B cell (primary cell): ENCODE data around the gene EPB41L2. TPM values are rescaled to one million over a fixed set of nuclear protein-coding genes. Genes with fewer than 3 reads are reported as not detected.

Source experiments
- ATAC-seq: fragments of 200-7000 bp; cut with Tn5 transposase; one replicate; pipeline ENCODE4 v1.10.0; 2021; ENCODE audit warnings: low read depth, mild to moderate bottlenecking, moderate number of reproducible peaks, moderate library complexity
- CTCF ChIA-PET: fragments of 350-600 bp; sonication (Branson Sonifier 250); formaldehyde crosslinking; loops from one replicate; lab custom pipeline; 2021; ENCODE audit warnings: antibody characterized with exemption, inconsistent platforms; lab: Charles Lee
- POLR2A ChIA-PET: fragments of 350-600 bp; sonication (Branson Sonifier 250); formaldehyde crosslinking; loops from one replicate; lab custom pipeline; 2021; ENCODE audit warnings: antibody characterized with exemption; lab: Charles Lee
- DNase-seq: peaks from one replicate; pipeline ENCODE4 v3.0.0; 2013
- H2AFZ ChIP-seq: 2 replicates; pipeline ENCODE4 v1.6.1; 2012; ENCODE audit warnings: mild to moderate bottlenecking, low read depth, low read length; ENCODE audit not compliant: insufficient read depth, poor library complexity, severe bottlenecking
- H3K27ac ChIP-seq, 2 donors: 1 replicate in 1 of 2; 2 replicates in 1 of 2; pipeline ENCODE4 v1.5.1; 2012 to 2013; ENCODE audit warnings: low read length in 2 of 2, mild to moderate bottlenecking in 2 of 2, moderate library complexity in 1 of 2
- H3K27me3 ChIP-seq, 4 experiments: fragments of 200-600 bp in 1 of 4; sonication (generic) in 1 of 4; replicated peaks in 1 of 4; 1 replicate in 2 of 4; 2 replicates in 2 of 4; pipeline versions ENCODE4 v1.6.1 to v1.7.0; 2013 to 2016; ENCODE audit warnings: low read length in 3 of 4, mild to moderate bottlenecking in 2 of 4, mixed read lengths in 1 of 4, moderate library complexity in 1 of 4; ENCODE audit not compliant: insufficient read depth in 4 of 4, control insufficient read depth in 3 of 4; ENCODE audit errors: control extremely low read depth in 1 of 4
- H3K36me3 ChIP-seq, 2 experiments: replicated peaks in 1 of 2; 1 replicate in 1 of 2; 2 replicates in 1 of 2; pipeline versions ENCODE4 v1.6.1 to v1.7.1; 2013; ENCODE audit warnings: low read length in 1 of 2; ENCODE audit not compliant: insufficient read depth in 2 of 2, control insufficient read depth in 1 of 2; ENCODE audit errors: control extremely low read depth in 1 of 2, extremely low read depth in 1 of 2
- H3K4me1 ChIP-seq, 2 donors: fragments of 200-600 bp in 1 of 2; sonication (generic) in 1 of 2; 1 replicate in 1 of 2; 2 replicates in 1 of 2; pipeline versions ENCODE4 v1.5.1 to v1.6.1; 2013 to 2017; ENCODE audit warnings: low read length in 2 of 2; ENCODE audit not compliant: control insufficient read depth in 2 of 2, insufficient read depth in 2 of 2
- H3K4me2 ChIP-seq: replicated peaks from 2 replicates; pipeline ENCODE3; 2012; ENCODE audit warnings: mild to moderate bottlenecking, low read depth, low read length; ENCODE audit not compliant: poor library complexity, severe bottlenecking
- H3K4me3 ChIP-seq, 5 experiments: fragments of 200-600 bp in 1 of 5; sonication (generic) in 1 of 5; 1 replicate in 3 of 5; 2 replicates in 2 of 5; pipeline versions ENCODE4 v1.5.1 to v1.7.0; 2011 to 2016; ENCODE audit warnings: low read length in 4 of 5, mild to moderate bottlenecking in 4 of 5, low read depth in 2 of 5, control low read depth in 1 of 5, moderate library complexity in 1 of 5; ENCODE audit not compliant: insufficient read depth in 1 of 5; ENCODE audit errors: control extremely low read depth in 1 of 5, extremely low read depth in 1 of 5
- H3K79me2 ChIP-seq: fragments of 200-600 bp; sonication (generic); one replicate; pipeline ENCODE4 v1.6.0; 2016; ENCODE audit warnings: low read length; ENCODE audit not compliant: control insufficient read depth, insufficient read depth
- H3K9ac ChIP-seq: fragments of 200-600 bp; sonication (generic); 2 replicates; pipeline ENCODE4 v1.6.1; 2017; ENCODE audit warnings: mild to moderate bottlenecking, low read length, moderate library complexity
- H3K9me3 ChIP-seq, 3 donors: one replicate each; pipeline versions ENCODE4 v1.6.1 to v1.7.1; 2013; ENCODE audit warnings: low read length in 2 of 3; ENCODE audit not compliant: control insufficient read depth in 2 of 3, insufficient read depth in 1 of 3; ENCODE audit errors: control extremely low read depth in 1 of 3
- H4K20me1 ChIP-seq: 2 replicates; pipeline ENCODE4 v1.6.0; 2012; ENCODE audit warnings: mild to moderate bottlenecking, low read length; ENCODE audit not compliant: insufficient read depth, control insufficient read depth, poor library complexity, severe bottlenecking
- H3K27ac Mint-ChIP-seq: one replicate; pipeline ENCODE4 v1.8.0; 2021; ENCODE audit warnings: mixed read lengths
- H3K27me3 Mint-ChIP-seq: one replicate; pipeline ENCODE4 v1.8.0; 2021; ENCODE audit warnings: mixed read lengths
- H3K4me1 Mint-ChIP-seq: one replicate; pipeline ENCODE4 v1.8.0; 2021; ENCODE audit warnings: mixed read lengths
- H3K4me3 Mint-ChIP-seq: one replicate; pipeline ENCODE4 v1.8.0; 2021; ENCODE audit warnings: mixed read lengths
- H3K9me3 Mint-ChIP-seq: one replicate; pipeline ENCODE4 v1.8.0; 2022; ENCODE audit warnings: mixed read lengths; ENCODE audit not compliant: insufficient read depth
- CTCF ChIP-seq: fragments of 200-600 bp; IDR thresholded peaks from one replicate; pipeline ENCODE4 v1.8.0; 2022; ENCODE audit warnings: antibody characterized with exemption, mild to moderate bottlenecking
- EZH2 ChIP-seq: IDR thresholded peaks from 2 replicates; pipeline ENCODE4 v1.6.1; 2012; ENCODE audit warnings: borderline replicate concordance, low read depth, mild to moderate bottlenecking, moderate library complexity, low read length; ENCODE audit not compliant: insufficient read depth, poor library complexity, severe bottlenecking
- WGBS: methylation state at CpG from one replicate; pipeline ENCODE4 v1.1.5; 2013; ENCODE audit warnings: missing lambda C conversion rate; ENCODE audit not compliant: insufficient coverage; 5-methylcytosine and 5-hydroxymethylcytosine counted together
- intact Hi-C: fragments of 100-400 bp; cut with micrococcal nuclease; formaldehyde crosslinking; loops from one replicate; pipeline ENCODE4 v1.10.0; 2022
- polyA plus RNA-seq: library from polyadenylated mRNA; depleted of rRNA; stranded (reverse); fragments of >200 nt; gene quantifications from 2 replicates; pipeline ENCODE4 v1.2.3, GENCODE V29; 2012
- total RNA-seq, 2 donors: library from RNA; stranded (reverse); fragments of 120-200 nt in 1 of 2; gene quantifications; 1 replicate in 1 of 2; 2 replicates in 1 of 2; pipeline versions ENCODE4 v1.2.3 to v1.2.4, GENCODE V29; 2013 to 2022

The EPB41L2 gene
- total and polyA plus RNA-seq, 2 donors (not counting 1 experiment from before 2014, with no cell fraction given) = 17.8 to 61.0 TPM

GRCh38 chr6:131024565-131024964 is 38.5 kb downstream of the EPB41L2 start:
- TF ChIP-seq EZH2 (no peak), CTCF (no peak)
- ATAC-seq (no peak), DNase-seq (no peak)
- H3K4me2 ChIP-seq = no peak overlapping the region
- intact Hi-C loops = no loop called here
- no peaks in the 10 kb centered on the region for H3K36me3 ChIP-seq
- Mint-ChIP-seq H3K9me3 (no peaks in the 10 kb centered on the region), H3K27ac (no peak overlapping the region), H3K4me3 (no peak overlapping the region), H3K27me3 (no peaks in the 10 kb centered on the region), H3K4me1 (peaks cover 32% of the 10 kb centered on the region)
- no peak overlapping the region for H2AFZ ChIP-seq
- H3K27me3 ChIP-seq = no peaks in the 10 kb centered on the region
- ChIA-PET POLR2A (no interaction called here), CTCF (interaction anchor here (1.2 kb wide), 1 partner anchor 11 kb away, joined by 3 read pairs; no protein-coding TSS in a partner anchor)
- WGBS = 94% methylated on average over 3 of the region's 6 CpGs
- H3K79me2 ChIP-seq = peaks cover 46% of the 10 kb centered on the region
- H3K4me3 ChIP-seq = no peak overlapping the region
- peaks cover 0 to under 1% of the 10 kb centered on the region in 2 donors for H3K4me1 ChIP-seq
- H3K9ac ChIP-seq = no peak overlapping the region
- peaks cover 3% of the 10 kb centered on the region for H4K20me1 ChIP-seq
- no peak overlapping the region for H3K27ac ChIP-seq
- H3K9me3 ChIP-seq = no peaks in the 10 kb centered on the region

GRCh38 chr6:131023834-131024504 is 39.1 kb downstream of the EPB41L2 start:
- no peaks in the 10 kb centered on the region for H3K9me3 ChIP-seq
- no peak for TF ChIP-seq EZH2
- no peak for TF ChIP-seq CTCF
- H3K79me2 ChIP-seq = peaks cover 40% of the 10 kb centered on the region
- intact Hi-C loops = no loop called here
- H3K4me1 ChIP-seq = no peaks in the 10 kb centered on the region
- H3K9ac ChIP-seq = no peak overlapping the region
- Mint-ChIP-seq H3K27ac (no peak overlapping the region), H3K4me1 (peaks cover 30% of the 10 kb centered on the region), H3K27me3 (no peaks in the 10 kb centered on the region), H3K9me3 (no peaks in the 10 kb centered on the region), H3K4me3 (no peak overlapping the region)
- ChIA-PET CTCF (interaction anchor here (0.7 to 1.2 kb wide), 2 partner anchors 10 to 115 kb away, joined by 3 read pairs; no protein-coding TSS in a partner anchor), POLR2A (no interaction called here)
- no peak overlapping the region for H3K4me3 ChIP-seq
- H3K27ac ChIP-seq = no peak overlapping the region
- ATAC-seq (no peak), DNase-seq (no peak)
- 97% methylated on average over 3 of the region's 3 CpGs for WGBS
- no peaks in the 10 kb centered on the region for H4K20me1 ChIP-seq
- H3K36me3 ChIP-seq = no peaks in the 10 kb centered on the region
- H3K4me2 ChIP-seq = no peak overlapping the region
- no peaks in the 10 kb centered on the region for H3K27me3 ChIP-seq
- H2AFZ ChIP-seq = no peak overlapping the region
